AG09319 (cell line): Measurements from ENCODE around the gene CASP10.
A peak's percentile ranks its signal among the peaks of the same experiment; 100 is the strongest.

ENCODE experiments used
- DNase-seq: peaks from one replicate; pipeline ENCODE4 v3.0.0-alpha.2; 2010; ENCODE audit warnings: low read depth; ENCODE audit errors: extremely low read depth
- TF ChIP-seq, protein P1 (sequence below): IDR thresholded peaks from 2 replicates; pipeline ENCODE4 v1.5.1; 2011; ENCODE audit warnings: low read depth, mild to moderate bottlenecking, inconsistent platforms, low read length, moderate library complexity

Gene CASP10

DNA sequence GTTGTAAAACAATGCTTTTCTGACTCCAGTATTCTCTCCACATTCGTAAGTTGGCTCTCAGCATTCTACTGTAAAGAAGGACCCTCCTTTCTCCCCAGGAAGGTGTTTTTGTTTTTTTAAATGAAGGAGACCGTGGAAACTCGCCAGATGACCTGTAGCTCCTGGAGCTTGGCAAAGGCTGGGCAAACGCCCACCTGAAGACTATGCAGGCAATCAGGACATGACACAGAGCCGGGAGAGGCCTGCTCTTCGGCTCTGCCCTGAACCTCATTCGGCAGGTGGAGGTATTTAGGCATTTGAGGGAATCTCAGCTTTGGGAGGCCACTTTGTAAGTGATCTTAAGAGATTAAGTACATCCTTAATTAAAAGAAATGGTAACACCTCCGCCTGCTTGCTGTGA, 17.4 kb downstream of the CASP10 start:
- TF ChIP-seq, protein P1, sequence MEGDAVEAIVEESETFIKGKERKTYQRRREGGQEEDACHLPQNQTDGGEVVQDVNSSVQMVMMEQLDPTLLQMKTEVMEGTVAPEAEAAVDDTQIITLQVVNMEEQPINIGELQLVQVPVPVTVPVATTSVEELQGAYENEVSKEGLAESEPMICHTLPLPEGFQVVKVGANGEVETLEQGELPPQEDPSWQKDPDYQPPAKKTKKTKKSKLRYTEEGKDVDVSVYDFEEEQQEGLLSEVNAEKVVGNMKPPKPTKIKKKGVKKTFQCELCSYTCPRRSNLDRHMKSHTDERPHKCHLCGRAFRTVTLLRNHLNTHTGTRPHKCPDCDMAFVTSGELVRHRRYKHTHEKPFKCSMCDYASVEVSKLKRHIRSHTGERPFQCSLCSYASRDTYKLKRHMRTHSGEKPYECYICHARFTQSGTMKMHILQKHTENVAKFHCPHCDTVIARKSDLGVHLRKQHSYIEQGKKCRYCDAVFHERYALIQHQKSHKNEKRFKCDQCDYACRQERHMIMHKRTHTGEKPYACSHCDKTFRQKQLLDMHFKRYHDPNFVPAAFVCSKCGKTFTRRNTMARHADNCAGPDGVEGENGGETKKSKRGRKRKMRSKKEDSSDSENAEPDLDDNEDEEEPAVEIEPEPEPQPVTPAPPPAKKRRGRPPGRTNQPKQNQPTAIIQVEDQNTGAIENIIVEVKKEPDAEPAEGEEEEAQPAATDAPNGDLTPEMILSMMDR, result no peak
- DNase-seq, result no peak

DNA sequence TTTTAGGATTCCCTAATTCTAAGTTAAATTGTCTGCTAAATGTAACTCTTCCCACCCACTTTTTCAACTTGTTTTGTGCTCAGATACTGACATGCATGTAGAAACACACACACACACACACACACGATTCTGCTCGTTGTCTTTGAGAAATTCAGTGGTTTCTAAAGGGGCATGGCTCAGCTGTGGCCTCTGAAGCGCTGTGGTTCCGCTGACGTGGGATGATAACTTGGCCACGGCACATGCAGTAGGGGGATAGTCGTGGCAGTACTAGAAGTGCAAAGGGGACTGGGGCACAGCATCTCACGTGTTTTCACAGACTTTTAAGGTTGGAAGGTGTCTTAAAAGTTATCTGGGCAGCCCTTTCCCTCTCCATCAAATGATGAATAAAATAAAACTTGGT, 18.4 kb downstream of the CASP10 start:
- TF ChIP-seq, protein P1, result no peak
- no peak for DNase-seq

DNA sequence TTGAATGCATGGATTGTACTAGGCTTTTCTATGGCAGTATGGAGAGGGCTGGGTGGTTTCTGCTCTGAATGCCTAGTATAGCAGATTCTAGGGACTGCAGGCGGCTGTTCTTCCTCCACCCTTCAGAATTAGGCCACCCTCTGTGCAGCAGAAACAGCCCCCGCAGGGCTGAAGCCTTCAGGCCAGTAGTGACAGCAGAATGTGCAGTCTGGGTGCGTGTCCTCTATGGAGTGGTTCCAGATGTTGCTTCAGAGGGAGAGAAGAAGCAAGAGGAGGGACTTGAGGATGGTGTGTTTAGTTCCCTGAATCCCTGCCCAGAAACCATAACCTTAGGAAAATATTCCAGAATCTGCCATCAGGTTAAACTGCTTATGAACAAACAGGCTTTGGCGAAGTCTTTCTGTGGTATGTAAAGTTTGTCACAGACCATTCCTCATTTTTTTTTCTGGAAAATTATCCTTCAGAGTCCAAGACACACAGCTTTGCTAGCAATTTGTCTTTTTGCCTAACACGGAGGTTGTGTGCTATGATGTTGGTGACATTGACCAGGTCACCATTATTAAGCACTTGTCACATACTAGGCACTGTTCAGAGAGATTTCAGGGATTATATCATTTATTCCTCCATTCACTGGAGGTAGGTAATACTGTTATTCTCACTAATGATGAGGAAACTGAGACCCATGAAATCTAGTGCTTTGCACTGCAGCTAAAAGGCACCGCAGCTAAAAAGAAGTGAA, 21.1 kb downstream of the CASP10 start:
- peak; percentile 67 for DNase-seq
- TF ChIP-seq, protein P1, result no peak

DNA sequence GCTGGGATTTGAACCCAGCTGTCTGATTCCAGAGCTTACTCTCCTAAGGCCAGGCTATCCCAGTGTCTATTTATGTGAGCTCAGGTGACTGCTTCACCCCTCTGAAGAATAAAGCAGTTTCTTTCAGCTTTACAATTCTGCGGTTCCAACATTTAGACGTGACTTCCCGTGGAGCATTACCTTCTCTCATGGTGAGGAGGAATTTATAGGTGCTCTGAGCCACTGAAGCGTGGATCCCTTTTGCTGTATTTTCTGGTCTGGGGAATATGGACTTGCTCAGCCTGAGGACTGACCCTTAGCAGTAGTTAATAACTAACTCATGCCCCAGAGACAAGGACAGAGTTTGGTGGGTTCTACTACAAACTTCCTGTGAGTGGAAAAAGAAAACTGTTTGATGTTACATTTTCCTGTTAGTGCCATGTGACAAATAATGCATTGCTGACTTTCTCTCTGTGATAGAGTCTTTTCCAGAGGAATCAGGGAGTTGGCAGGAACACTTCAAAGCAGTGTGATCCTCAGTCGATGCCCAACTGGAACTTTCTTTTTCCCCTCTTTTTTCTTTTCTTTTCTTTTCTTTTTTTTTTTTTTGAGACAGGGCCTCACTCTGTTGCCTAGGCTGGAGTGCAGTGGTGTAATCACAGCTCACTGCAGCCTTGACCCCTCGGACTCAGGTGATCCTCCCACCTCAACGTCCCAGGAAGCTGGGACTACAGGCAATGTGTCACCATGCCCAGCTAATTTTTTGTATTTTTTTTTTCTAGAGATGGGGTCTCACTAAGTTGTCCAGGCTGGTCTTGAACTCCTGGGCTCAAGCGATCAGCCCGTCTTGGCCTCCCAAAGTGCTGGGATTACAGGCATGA, 21.9 kb downstream of the CASP10 start:
- no peak for DNase-seq
- TF ChIP-seq, protein P1, result no peak

DNA sequence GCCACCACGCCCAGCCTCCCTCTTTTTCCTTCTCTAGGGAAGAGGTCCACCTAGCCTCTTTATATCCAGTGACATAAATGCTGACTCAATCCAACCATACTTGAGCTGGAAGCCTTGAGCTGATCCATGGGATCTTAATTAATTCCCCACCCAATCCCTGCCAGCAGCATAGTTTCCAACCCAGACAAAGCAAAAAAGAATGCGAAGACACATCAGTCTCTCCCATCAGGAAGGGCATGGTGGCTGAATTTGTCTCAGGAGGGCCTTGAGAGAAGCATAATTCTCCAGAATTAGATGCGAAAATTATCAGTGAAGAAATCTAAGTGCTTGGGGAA, 22.5 kb downstream of the CASP10 start:
- DNase-seq, result no peak
- TF ChIP-seq, protein P1, result no peak

DNA sequence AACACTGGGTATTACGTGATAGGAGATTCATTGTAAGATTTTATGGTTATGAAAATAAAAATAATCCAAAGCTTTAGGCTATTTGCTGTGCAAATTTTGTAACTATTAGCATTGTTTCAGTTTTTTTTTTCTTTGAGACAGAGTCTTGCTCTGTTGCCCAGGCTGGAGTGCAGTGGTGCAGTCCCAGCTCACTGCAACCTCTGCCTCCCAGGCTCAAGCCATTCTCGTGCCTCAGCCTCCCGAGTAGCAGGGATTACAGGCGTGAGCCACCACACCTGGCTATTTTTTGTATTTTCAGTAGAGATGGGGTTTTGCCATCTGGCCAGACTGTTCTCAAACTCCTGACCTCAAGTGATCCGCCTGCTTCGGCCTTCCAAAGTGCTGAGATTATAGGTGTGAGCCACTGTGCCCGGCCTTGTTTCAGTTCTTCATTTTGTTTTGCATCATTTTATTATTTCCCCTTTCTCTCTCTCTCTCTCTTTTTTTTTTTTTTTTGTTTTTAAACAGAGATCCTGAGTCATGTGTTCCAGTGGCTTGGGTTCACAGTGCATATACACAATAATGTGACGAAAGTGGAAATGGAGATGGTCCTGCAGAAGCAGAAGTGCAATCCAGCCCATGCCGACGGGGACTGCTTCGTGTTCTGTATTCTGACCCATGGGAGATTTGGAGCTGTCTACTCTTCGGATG, 25.8 kb downstream of the CASP10 start:
- no peak for DNase-seq
- TF ChIP-seq, protein P1, result no peak

DNA sequence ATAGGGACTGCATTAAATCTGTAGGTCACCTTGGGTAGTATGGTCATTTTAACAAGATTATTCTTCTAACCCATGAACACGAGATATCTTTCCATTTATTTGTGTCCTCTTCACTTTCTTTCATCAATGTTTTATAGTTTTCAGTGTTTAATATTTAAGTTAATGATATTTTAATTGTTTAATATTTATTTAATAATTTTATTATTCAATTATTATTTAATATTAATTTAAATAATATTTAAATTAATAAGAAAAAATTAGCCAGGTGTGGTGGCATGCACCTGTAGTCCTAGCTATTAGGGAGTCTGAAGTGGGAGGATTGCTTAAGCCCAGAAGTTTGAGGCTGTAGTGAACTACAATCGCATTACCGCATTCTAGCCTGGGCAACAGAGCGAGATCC, 33.0 kb downstream of the CASP10 start:
- TF ChIP-seq, protein P1, result no peak
- DNase-seq, result no peak
